ENCODE data around the gene RAD51B.

GRCh38 chr14:67932708-67933246 is 113.2 kb downstream of the RAD51B start:
- TF ChIP-seq YY1 (IDR thresholded peaks at IDR 0.05; ENCODE audit: insufficient read depth, insufficient read length): no peak
- no peak for TF ChIP-seq ZNF274 (IDR thresholded peaks at IDR 0.05; ENCODE audit: low read depth, low read length)
- no peak for TF ChIP-seq SUZ12 (IDR thresholded peaks at IDR 0.05; ENCODE audit: extremely low read depth, insufficient read depth, insufficient read length)
